PC-9 (cell line): ENCODE data around the gene C1QTNF1. TPM values are rescaled to one million over a fixed set of nuclear protein-coding genes. Genes with fewer than 3 reads are reported as not detected.

Experiments used
- BruUV-seq: library from RNA; stranded (reverse); fragments of 400-500 nt; replicated peaks from 2 replicates; lab custom pipeline; 2021; lab: Mats Ljungman, UMichigan
- CTCF ChIA-PET: fragments of 300-600 bp; sonication (Branson Sonifier 250); formaldehyde crosslinking; loops from one replicate; lab custom pipeline; 2022; ENCODE audit warnings: antibody characterized with exemption; lab: Charles Lee
- POLR2A ChIA-PET: fragments of 300-600 bp; sonication (Branson Sonifier 250); formaldehyde crosslinking; loops from one replicate; lab custom pipeline; 2022; ENCODE audit warnings: antibody characterized with exemption; ENCODE audit not compliant: unreplicated experiment; lab: Charles Lee
- DNase-seq, 2 experiments: peaks; one replicate each; pipeline versions ENCODE4 v3.0.0 to v3.0.0-alpha.2; 2015 to 2022; ENCODE audit warnings: mixed read lengths in 1 of 2
- H2AFZ ChIP-seq: fragments of 200-600 bp; sonication (generic); 2 replicates; pipeline ENCODE4 v1.8.1; 2017; ENCODE audit warnings: antibody characterized with exemption
- H3F3A ChIP-seq: fragments of 200-600 bp; sonication (generic); 2 replicates; pipeline ENCODE4 v1.8.1; 2017; ENCODE audit warnings: antibody characterized with exemption, mild to moderate bottlenecking, low read depth; ENCODE audit not compliant: insufficient read depth
- H3K27ac ChIP-seq: fragments of 200-600 bp; sonication (generic); 2 replicates; pipeline ENCODE4 v1.6.1; 2016; ENCODE audit warnings: mixed run types
- H3K27me3 ChIP-seq: fragments of 200-600 bp; sonication (generic); 2 replicates; pipeline ENCODE4 v1.6.1; 2016; ENCODE audit warnings: low read depth, mixed run types; ENCODE audit not compliant: insufficient read depth
- H3K36me3 ChIP-seq: fragments of 200-600 bp; sonication (generic); 2 replicates; pipeline ENCODE4 v1.6.1; 2016; ENCODE audit warnings: low read depth, mixed run types
- H3K4me1 ChIP-seq: fragments of 200-600 bp; sonication (generic); replicated peaks from 2 replicates; pipeline ENCODE4 v1.6.1; 2016; ENCODE audit warnings: mixed run types; ENCODE audit not compliant: insufficient read depth
- H3K4me2 ChIP-seq: fragments of 200-600 bp; sonication (generic); 2 replicates; pipeline ENCODE4 v1.6.1; 2017; ENCODE audit warnings: mixed run types
- H3K4me3 ChIP-seq: fragments of 200-600 bp; sonication (generic); 2 replicates; pipeline ENCODE4 v1.6.1; 2016; ENCODE audit warnings: mixed run types
- H3K79me2 ChIP-seq: fragments of 200-600 bp; sonication (generic); 2 replicates; pipeline ENCODE4 v1.6.1; 2017; ENCODE audit warnings: low read depth, mixed run types
- H3K9me2 ChIP-seq: fragments of 200-600 bp; sonication (generic); 2 replicates; pipeline ENCODE4 v1.8.1; 2017; ENCODE audit warnings: mild to moderate bottlenecking; ENCODE audit not compliant: insufficient read depth
- H3K9me3 ChIP-seq: fragments of 200-600 bp; sonication (generic); 2 replicates; pipeline ENCODE4 v1.8.1; 2016; ENCODE audit warnings: low read depth; ENCODE audit not compliant: insufficient read depth
- H4K20me1 ChIP-seq: fragments of 200-600 bp; sonication (generic); 2 replicates; pipeline ENCODE4 v1.8.1; 2017; ENCODE audit not compliant: insufficient read depth
- EZH2 ChIP-seq: fragments of 200-600 bp; sonication (generic); IDR thresholded peaks from 2 replicates; pipeline ENCODE4 v1.8.0; 2017; ENCODE audit warnings: antibody characterized with exemption, low read depth
- intact Hi-C: fragments of 100-400 bp; cut with micrococcal nuclease; formaldehyde crosslinking; loops from one replicate; pipeline ENCODE4 v1.10.0; 2022; ENCODE audit not compliant: unreplicated experiment
- total RNA-seq: library from RNA; stranded (reverse); gene quantifications from 2 replicates; pipeline ENCODE4 v1.2.3, GENCODE V29; 2021
- TF ChIP-seq, protein P1 (sequence below): fragments of 200-600 bp; sonication (generic); conservative IDR thresholded peaks from 2 replicates; pipeline ENCODE4 v1.6.1; 2017; ENCODE audit warnings: mixed run types, antibody characterized with exemption, mild to moderate bottlenecking, moderate library complexity

The C1QTNF1 gene
- total RNA-seq, 1 experiment from 2014 or later = 3.4 TPM

DNA sequence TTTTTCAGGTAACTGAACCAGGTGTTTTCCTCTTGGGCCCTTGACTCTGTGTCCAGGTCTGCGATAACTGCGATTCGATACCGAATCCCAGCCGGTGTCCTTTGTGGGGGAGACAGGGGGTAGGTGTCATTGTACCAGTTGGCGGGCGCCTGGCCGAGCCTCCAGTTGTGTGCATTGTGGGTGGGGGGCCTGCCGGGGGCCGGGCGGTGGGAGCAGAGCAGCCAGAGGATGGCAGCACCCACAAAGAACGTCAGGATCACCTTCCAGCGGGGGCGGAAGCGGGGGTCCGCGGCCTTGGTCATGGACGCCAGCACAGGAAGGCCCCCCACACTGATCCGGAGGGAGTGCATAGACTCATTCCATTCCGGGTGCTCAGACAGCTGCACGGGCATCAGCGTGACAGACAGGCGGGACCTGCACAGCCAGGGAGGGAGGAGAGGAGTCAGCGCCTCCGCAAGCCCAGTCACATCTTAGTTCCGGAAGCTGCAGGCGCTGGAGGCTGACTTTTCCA, 26.7 kb upstream of the C1QTNF1 start:
- Histone ChIP-seq H4K20me1 (peaks cover 4% of the 10 kb centered on the region), H2AFZ (no peak overlapping the region), H3K79me2 (peaks cover 81% of the 10 kb centered on the region), H3F3A (peaks cover 26% of the 10 kb centered on the region), H3K4me1 (peaks cover 34% of the 10 kb centered on the region), H3K27me3 (no peaks in the 10 kb centered on the region), H3K27ac (peak overlapping the region; percentile 62), H3K9me3 (no peaks in the 10 kb centered on the region), H3K4me3 (no peak overlapping the region), H3K4me2 (peak overlapping the region; percentile 50; the same call in 1 of the 2 replicates), H3K9me2 (no peaks in the 10 kb centered on the region), H3K36me3 (peaks cover 22% of the 10 kb centered on the region)
- ChIA-PET CTCF (no interaction called here), POLR2A (interaction anchor here (0.6 to 1.4 kb wide), 2 partner anchors 11 to 78 kb away, joined by 6 to 9 read pairs; partner anchors contain the start of gene ENGASE)
- no peak for TF ChIP-seq EZH2
- TF ChIP-seq, protein P1, sequence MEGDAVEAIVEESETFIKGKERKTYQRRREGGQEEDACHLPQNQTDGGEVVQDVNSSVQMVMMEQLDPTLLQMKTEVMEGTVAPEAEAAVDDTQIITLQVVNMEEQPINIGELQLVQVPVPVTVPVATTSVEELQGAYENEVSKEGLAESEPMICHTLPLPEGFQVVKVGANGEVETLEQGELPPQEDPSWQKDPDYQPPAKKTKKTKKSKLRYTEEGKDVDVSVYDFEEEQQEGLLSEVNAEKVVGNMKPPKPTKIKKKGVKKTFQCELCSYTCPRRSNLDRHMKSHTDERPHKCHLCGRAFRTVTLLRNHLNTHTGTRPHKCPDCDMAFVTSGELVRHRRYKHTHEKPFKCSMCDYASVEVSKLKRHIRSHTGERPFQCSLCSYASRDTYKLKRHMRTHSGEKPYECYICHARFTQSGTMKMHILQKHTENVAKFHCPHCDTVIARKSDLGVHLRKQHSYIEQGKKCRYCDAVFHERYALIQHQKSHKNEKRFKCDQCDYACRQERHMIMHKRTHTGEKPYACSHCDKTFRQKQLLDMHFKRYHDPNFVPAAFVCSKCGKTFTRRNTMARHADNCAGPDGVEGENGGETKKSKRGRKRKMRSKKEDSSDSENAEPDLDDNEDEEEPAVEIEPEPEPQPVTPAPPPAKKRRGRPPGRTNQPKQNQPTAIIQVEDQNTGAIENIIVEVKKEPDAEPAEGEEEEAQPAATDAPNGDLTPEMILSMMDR = no peak
- intact Hi-C loops = loop anchor here (2.0 kb wide), 1 partner anchor 20 kb away; no protein-coding TSS in a partner anchor
- no peak for DNase-seq
- no TSS peak for BruUV-seq

- Histone ChIP-seq H3K27me3 (no peaks in the 10 kb centered on the region), H4K20me1 (peaks cover 4% of the 10 kb centered on the region), H3K36me3 (peaks cover 16% of the 10 kb centered on the region; the same call in 1 of the 2 replicates), H3K79me2 (peaks cover 83% of the 10 kb centered on the region), H3K4me3 (no peak overlapping the region), H3K27ac (no peak overlapping the region), H2AFZ (no peak overlapping the region), H3K4me2 (no peak overlapping the region), H3K9me2 (no peaks in the 10 kb centered on the region), H3K9me3 (no peaks in the 10 kb centered on the region), H3K4me1 (peaks cover 34% of the 10 kb centered on the region), H3F3A (peaks cover 26% of the 10 kb centered on the region)
- CTCF ChIA-PET = interaction anchor here (0.6 to 1.2 kb wide), 2 partner anchors 18 to 80 kb away, joined by 3 read pairs; partner anchors contain the start of gene LGALS3BP
- intact Hi-C loops = loop anchor here (2.0 kb wide), 1 partner anchor 19 kb away; no protein-coding TSS in a partner anchor
- no peak for DNase-seq
- no TSS peak for BruUV-seq
- no peak for TF ChIP-seq EZH2
- TF ChIP-seq, protein P1 = no peak
- POLR2A ChIA-PET = no interaction called here
Measured at GRCh38 chr17:78997881-78998280, 26.1 kb upstream of the C1QTNF1 start.

- no TSS peak for BruUV-seq
- TF ChIP-seq EZH2 = no peak
- TF ChIP-seq, protein P1 = no peak
- Histone ChIP-seq H3K4me1 (peaks cover 34% of the 10 kb centered on the region), H3K36me3 (peaks cover 10% of the 10 kb centered on the region; the same call in 1 of the 2 replicates), H3K27ac (no peak overlapping the region), H3K9me3 (no peaks in the 10 kb centered on the region), H3K4me3 (no peak overlapping the region), H3F3A (peaks cover 26% of the 10 kb centered on the region), H2AFZ (no peak overlapping the region), H3K79me2 (peaks cover 83% of the 10 kb centered on the region), H3K4me2 (no peak overlapping the region), H3K27me3 (no peaks in the 10 kb centered on the region), H4K20me1 (peaks cover 4% of the 10 kb centered on the region), H3K9me2 (no peaks in the 10 kb centered on the region)
- CTCF ChIA-PET = interaction anchor here (0.6 to 1.2 kb wide), 2 partner anchors 19 to 80 kb away, joined by 3 read pairs; partner anchors contain the start of gene LGALS3BP
- POLR2A ChIA-PET = interaction anchor here (0.7 kb wide), 1 partner anchor 180 kb away, joined by 3 read pairs; no protein-coding TSS in a partner anchor
- intact Hi-C loops = no loop called here
- peak in 1 of 2 experiments; percentile 79 for DNase-seq
Measured at GRCh38 chr17:78998311-78999055, 25.5 kb upstream of the C1QTNF1 start.
